GM19043 (cell line): Measurements from ENCODE around the gene ZNF358.

Source experiments
- ATAC-seq: cut with Tn5 transposase; IDR thresholded peaks from one replicate; pipeline ENCODE4 v1.9.1; 2021; ENCODE audit warnings: low read depth; ENCODE audit not compliant: unreplicated experiment

ZNF358 gene

DNA sequence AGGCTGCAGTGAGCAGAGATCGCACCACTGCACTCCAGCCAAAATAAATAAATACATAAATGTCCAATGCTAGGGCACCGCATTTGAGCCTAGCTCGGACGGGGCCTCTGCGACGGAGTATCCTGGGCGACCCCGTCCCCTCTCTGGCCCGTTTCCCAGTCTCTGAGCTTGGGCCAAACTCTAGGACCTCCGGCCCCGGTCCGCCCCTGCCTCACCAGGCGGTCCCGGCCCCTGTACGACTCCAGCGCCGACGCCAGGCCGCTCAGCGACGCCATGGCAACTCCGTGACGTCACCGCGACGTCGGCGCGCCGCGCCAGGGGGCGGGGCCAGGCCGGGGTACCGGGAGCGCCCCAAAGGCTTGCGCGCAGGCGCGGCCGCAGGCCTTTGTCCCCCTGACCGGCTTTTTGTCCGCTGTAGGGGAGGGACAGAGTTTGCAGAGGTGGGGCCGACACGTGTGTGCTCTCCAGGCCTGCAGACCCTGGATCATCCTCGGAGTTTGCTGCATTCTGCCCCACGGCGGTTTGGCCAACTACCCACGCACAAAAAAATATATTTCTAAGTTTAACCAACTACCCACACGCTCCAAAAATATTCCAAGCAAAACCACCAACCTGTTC, 27.1 kb upstream of the ZNF358 start, which contains the start of gene PEX11G:
Gene PEX11G, minus strand, starts transcription at position 300 of the 618 bp plus-strand sequence. Its CDS starts 25 bp downstream, at position 275.
- no peak for ATAC-seq

DNA sequence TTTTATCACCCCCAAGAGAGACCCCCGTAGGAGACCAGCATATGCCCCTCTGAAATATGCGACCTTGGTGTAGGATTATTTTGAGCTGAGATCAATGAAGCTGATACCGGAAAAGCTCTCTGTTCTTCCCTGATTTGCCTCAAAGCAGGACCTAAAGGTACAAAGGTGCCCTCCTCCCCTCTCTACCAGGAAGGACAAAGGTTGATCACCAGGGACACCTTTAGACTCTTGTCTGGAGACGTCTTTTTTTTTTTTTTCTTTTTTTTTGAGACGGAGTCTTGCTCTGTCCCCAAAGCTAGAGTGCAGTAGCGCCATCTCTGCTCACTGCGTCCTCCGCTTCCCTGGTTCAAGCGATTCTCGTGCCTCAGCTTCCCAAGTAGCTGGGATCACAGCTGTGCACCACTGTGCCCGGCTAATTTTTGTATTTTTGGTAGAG, 26.3 kb upstream of the ZNF358 start:
- ATAC-seq: no peak

- no peak for ATAC-seq
Measured at GRCh38 chr19:7492142-7492541, 23.8 kb upstream of the ZNF358 start.

- ATAC-seq: no peak
Measured at GRCh38 chr19:7492558-7492957, 23.3 kb upstream of the ZNF358 start.

DNA sequence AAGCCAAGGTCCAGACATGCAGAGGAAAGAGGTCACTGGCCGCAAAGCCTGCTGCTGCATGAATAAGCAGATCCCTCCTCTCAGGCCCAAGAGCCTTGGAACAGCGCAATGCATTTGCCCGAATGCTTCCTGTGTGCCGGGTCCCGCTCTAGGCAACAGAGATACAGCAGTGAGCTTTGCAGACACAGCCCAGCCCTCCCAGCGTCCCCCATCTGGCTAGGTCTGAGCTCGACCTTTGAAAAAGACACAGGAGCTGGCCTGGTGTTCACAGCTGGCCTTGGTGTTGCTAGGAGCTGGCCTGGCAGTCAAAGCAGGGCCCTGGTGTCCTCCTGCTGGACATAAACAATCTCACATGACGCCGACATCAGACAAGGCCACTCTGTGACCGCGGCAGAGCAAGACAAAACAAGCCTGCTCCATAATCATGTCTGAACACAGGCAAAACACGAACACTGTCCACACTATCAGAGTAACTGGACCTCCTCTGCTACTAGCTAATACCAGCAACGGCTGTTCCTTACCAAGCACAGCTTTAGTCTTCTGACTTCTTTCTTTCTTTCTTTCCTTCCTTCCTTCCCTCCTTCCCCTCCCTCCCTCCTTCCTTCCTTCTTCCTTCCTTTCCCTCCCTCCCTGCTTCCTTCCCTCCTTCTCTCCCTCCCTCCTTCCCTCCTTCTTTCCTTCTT, 21.3 kb upstream of the ZNF358 start:
- ATAC-seq: no peak

GRCh38 chr19:7497292-7497691, 18.6 kb upstream of the ZNF358 start:
- ATAC-seq: no peak

- no peak for ATAC-seq
Measured at GRCh38 chr19:7500811-7501450, 15.0 kb upstream of the ZNF358 start.

DNA sequence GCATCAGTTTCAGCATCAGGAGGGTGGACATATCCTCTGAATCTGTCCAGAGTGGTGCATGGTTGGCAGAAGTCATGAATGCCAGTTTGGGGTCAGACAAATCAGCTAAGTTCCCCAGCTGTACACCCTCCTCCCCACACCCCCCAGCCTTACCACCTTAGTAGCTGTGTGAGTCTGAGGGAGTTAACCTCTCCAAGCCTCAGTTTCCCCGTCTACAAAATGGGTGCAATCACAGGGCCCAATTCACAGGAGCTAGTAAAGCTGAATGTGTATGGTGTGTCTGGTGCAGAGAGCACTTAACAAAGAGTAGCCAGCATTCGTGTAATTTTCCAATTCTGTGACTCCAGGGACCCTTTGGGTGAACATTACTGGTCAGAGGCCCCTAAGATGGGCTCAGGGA, 13.4 kb upstream of the ZNF358 start:
- ATAC-seq: no peak

GRCh38 chr19:7504684-7505083, 11.2 kb upstream of the ZNF358 start:
- no peak for ATAC-seq

GRCh38 chr19:7505288-7505681, 10.6 kb upstream of the ZNF358 start:
- ATAC-seq: no peak

GRCh38 chr19:7505682-7506384, 10.1 kb upstream of the ZNF358 start:
- ATAC-seq: no peak

GRCh38 chr19:7506385-7507328, 9.2 kb upstream of the ZNF358 start:
- ATAC-seq: no peak

DNA sequence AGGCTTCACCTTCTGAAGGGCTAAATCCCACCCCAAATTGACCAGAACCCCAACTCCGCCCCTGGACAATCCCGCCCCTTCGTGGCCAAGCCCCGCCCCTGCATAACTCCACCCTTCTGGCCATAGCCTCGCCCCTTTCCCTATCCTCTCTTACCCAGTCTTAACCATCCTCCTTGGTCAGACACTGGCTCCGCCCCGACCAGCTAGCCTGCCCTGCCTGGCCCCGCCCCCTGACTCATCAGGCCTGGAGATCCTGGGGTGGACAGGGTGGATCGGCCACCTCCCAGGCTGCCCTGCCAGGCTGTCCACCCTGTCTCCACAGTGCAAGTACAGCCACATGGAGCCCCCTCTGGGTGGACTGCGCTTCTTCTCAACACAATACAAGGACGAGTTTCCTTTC, 8.0 kb upstream of the ZNF358 start:
- ATAC-seq: no peak

- ATAC-seq: no peak
Measured at GRCh38 chr19:7509625-7510024, 6.3 kb upstream of the ZNF358 start.

GRCh38 chr19:7512400-7512851, 3.5 kb upstream of the ZNF358 start:
- no peak for ATAC-seq

DNA sequence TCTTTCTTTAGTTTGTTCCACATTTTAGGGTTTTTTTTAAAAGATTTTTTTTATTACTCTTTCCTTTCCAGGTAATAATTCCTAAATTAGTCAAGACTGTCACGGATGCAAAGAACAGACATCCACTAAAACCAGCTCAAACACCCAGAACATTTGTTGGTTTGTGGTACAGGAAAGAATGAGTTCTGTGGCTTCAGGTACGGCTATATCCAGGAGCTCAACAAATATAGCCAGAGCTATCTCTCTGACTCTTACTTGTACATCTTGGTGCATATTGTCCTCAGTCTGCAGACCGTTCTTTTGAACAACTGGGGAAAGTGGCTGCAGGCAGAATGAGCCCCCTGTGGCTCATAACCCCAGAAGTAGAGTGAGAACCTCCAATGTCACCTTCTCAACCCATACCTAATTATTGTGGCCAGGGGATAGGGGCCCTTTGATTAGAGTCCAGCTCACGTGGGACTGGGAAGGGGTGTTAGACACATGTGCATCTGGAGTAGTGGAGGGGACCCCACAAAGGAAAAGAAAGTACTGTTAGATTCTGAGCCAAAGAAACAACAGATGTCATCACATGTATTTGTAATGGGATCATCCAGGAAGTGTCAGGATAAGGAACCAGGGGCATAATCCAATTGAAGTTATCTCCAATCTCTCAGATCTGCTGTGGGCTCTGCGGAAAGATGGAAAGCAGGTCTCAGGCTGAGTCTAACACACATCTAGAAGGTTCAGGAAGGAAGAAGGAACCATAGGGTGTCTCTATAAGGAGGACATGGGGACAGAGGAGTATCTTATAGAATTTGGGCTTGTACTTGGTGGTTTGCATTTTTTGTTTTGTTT, 1.9 kb upstream of the ZNF358 start:
- ATAC-seq: no peak

GRCh38 chr19:7515110-7515644, 726 bp upstream of the ZNF358 start:
- ATAC-seq: no peak

DNA sequence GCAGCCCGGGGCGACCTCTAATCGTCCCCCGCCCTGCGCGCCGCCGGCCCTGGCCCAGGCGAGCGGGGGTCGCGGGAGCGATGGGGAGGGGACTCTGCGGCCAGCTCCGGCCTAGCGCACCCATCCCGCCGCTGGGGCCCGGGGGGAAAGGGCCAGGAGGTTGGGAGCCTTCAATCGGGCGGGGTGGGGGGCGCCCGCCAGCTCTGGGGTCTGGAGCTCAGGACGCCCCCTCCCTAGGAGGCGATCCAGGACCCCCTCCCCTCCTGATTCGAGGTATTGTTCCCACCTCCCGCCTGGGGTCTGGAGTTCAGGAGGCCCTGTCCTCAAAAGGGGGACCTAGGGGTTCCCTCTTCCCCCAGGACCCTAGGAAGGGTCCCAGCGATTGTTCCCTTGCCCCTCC, 430 bp downstream of the ZNF358 start:
- ATAC-seq: no peak

- ATAC-seq: no peak
Measured at GRCh38 chr19:7516878-7517277, 975 bp downstream of the ZNF358 start.
